ENCODE data around the gene CHDH. TPM values are rescaled to one million over a fixed set of nuclear protein-coding genes. Genes with fewer than 3 reads are reported as not detected.

Gene CHDH
- total RNA-seq, 4 donors from 2014 or later: 1.8 to 9.1 (median 4.2) TPM

DNA sequence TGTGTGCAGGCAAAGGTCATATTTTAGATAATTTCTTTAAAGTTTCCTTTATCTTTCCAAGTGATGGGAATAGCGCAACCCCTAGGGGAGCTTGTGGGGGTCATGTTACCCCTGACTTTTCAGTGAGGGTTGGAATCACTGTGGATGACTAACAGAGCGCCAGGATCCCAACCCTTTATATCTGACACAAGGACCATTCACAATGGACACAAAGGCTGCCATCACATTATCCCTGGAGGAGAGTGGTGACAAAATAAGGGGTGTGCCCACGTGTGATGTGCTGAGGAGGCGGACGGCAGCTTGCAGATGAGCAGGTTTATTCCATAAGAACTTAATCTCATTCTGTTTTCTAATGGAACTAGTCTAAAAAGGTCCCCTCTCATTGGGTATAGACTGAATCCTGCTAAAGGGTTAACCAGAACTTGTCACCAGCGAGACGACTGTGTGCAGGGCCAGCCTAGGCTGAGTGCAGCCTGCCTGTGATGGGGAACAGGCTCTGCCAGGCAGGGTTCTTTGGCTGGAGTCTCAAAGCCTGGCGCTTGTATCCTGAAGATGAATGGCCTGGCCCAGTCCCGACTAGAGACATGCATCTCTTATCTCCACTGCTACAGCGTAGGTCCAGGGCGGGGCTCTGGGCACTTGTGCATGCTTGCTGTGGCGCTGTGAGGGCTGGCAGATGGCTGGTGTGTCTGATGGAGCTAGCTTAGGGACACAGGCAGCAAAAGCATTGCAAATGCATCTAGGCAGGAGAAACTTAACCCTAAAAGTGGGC, 50.2 kb downstream of the CHDH start:
- DNase-seq: no peak
- intact Hi-C loops (cut with DNase I; ENCODE audit: low total_unique reads): no loop called here
- Histone ChIP-seq H3K4me3 (no peak overlapping the region), H3K27ac (no peak overlapping the region), H3K27me3 (no peaks in the 10 kb centered on the region), H3K36me3 (no peaks in the 10 kb centered on the region), H3K4me1 (peaks cover 0 to 6% of the 10 kb centered on the region in 2 donors), H3K9me3 (no peaks in the 10 kb centered on the region)
- TF ChIP-seq, protein P1, sequence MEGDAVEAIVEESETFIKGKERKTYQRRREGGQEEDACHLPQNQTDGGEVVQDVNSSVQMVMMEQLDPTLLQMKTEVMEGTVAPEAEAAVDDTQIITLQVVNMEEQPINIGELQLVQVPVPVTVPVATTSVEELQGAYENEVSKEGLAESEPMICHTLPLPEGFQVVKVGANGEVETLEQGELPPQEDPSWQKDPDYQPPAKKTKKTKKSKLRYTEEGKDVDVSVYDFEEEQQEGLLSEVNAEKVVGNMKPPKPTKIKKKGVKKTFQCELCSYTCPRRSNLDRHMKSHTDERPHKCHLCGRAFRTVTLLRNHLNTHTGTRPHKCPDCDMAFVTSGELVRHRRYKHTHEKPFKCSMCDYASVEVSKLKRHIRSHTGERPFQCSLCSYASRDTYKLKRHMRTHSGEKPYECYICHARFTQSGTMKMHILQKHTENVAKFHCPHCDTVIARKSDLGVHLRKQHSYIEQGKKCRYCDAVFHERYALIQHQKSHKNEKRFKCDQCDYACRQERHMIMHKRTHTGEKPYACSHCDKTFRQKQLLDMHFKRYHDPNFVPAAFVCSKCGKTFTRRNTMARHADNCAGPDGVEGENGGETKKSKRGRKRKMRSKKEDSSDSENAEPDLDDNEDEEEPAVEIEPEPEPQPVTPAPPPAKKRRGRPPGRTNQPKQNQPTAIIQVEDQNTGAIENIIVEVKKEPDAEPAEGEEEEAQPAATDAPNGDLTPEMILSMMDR (IDR thresholded peaks at IDR 0.05): no peak
- TF ChIP-seq POLR2A (IDR thresholded peaks at IDR 0.05): no peak

DNA sequence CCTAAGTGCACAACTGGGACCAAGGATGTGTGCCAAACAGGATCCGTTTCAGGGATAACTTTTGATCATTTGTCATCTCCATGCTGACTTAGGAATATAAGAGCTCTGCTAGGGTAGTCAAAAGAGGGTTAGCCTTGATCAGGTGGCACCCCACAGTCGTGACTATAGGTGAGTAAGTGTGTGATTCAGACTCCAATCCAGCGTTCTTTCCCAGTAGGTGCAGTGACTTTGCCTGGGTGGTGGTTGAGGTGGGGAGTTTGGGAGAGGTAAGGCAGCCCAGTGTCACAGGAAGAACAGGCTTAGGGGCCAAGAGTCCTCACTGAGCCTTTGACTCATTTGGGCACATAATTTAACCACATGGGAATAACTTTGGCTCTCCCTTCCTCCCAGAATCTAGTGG, 51.0 kb downstream of the CHDH start:
- Histone ChIP-seq H3K9me3 (no peaks in the 10 kb centered on the region), H3K27ac (no peak overlapping the region), H3K4me1 (peaks cover 0 to 6% of the 10 kb centered on the region in 2 donors), H3K36me3 (no peaks in the 10 kb centered on the region), H3K27me3 (no peaks in the 10 kb centered on the region), H3K4me3 (no peak overlapping the region)
- no peak for TF ChIP-seq POLR2A (IDR thresholded peaks at IDR 0.05)
- TF ChIP-seq, protein P1 (IDR thresholded peaks at IDR 0.05): no peak
- intact Hi-C loops (cut with DNase I; ENCODE audit: low total_unique reads): no loop called here
- no peak for DNase-seq

- Histone ChIP-seq H3K4me3 (no peak overlapping the region), H3K36me3 (no peaks in the 10 kb centered on the region), H3K27ac (no peak overlapping the region), H3K9me3 (no peaks in the 10 kb centered on the region), H3K27me3 (no peaks in the 10 kb centered on the region), H3K4me1 (peaks cover 0 to 6% of the 10 kb centered on the region in 2 donors)
- DNase-seq: no peak
- intact Hi-C loops (cut with DNase I; ENCODE audit: low total_unique reads): no loop called here
- no peak for TF ChIP-seq POLR2A (IDR thresholded peaks at IDR 0.05)
- TF ChIP-seq, protein P1 (IDR thresholded peaks at IDR 0.05): no peak
Measured at GRCh38 chr3:53794597-53794996, 51.6 kb downstream of the CHDH start.

- no peak for DNase-seq
- intact Hi-C loops (cut with DNase I; ENCODE audit: low total_unique reads): no loop called here
- Histone ChIP-seq H3K36me3 (no peaks in the 10 kb centered on the region), H3K9me3 (no peaks in the 10 kb centered on the region), H3K27me3 (no peaks in the 10 kb centered on the region), H3K27ac (no peak overlapping the region), H3K4me3 (no peak overlapping the region), H3K4me1 (peaks cover 0 to 6% of the 10 kb centered on the region in 2 donors)
- no peak for TF ChIP-seq POLR2A (IDR thresholded peaks at IDR 0.05)
- TF ChIP-seq, protein P1 (IDR thresholded peaks at IDR 0.05): no peak
Measured at GRCh38 chr3:53792866-53793265, 53.4 kb downstream of the CHDH start.

DNA sequence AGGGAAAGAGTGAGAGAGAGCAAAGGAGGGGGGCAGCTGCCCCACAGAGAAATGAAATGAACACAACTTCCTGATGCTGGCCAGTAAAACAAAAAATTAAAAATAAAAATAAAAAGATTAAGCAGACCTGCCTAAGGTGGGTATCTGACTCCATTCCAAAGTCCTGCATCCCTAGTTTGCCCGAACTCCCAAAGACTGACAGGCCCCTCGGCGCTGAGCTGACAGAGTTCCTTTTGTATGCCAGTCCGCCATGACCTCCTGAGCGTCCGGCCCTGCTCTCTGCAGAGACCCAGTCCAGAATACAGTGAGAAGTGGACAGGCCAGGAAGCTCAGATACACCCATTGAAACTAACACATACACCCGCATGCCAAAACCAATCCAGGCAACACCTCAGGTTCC, 54.9 kb downstream of the CHDH start:
- no peak overlapping the region for H3K27ac ChIP-seq
- TF ChIP-seq POLR2A (IDR thresholded peaks at IDR 0.05): no peak
- TF ChIP-seq, protein P1 (IDR thresholded peaks at IDR 0.05): no peak
- H3K27me3 ChIP-seq: no peaks in the 10 kb centered on the region
- no peaks in the 10 kb centered on the region for H3K36me3 ChIP-seq
- no peak for DNase-seq
- H3K9me3 ChIP-seq: no peaks in the 10 kb centered on the region
- intact Hi-C loops (cut with DNase I; ENCODE audit: low total_unique reads): no loop called here
- H3K4me1 ChIP-seq: peaks cover 0 to 3% of the 10 kb centered on the region in 2 donors
- no peak overlapping the region for H3K4me3 ChIP-seq

Measured in uterus (tissue), 4 donors.